Measurements from ENCODE around the gene RAB3C. TPM values are rescaled to one million over a fixed set of nuclear protein-coding genes. Genes with fewer than 3 reads are reported as not detected.

RAB3C gene
- total and polyA plus RNA-seq, 2 donors = 0.19 to 0.66 TPM

DNA sequence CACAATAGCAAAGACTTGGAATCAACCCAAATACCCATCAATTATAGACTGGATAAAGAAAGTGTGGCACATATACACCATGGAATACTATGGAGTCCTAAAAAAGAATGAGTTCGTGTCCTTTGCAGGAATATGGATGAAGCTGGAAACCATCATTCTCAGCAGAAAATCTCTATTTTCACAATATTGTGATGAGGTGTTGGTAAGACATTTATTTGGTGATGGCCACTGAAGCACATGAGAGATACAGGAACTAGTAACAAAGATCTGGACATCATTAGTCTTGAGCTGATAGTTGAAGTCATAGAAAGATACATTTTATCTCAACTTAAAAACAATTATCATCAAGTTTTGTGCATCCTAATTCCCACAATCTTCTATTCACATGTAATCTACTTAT is 70.6 kb downstream of the RAB3C start:
- 97% methylated on average over 1 of the region's 1 CpG for WGBS
- no peak overlapping the region for H3K27ac ChIP-seq (ENCODE audit: low read depth in 1 of 2, low read length in 1 of 2)
- H3K4me1 ChIP-seq (ENCODE audit: control insufficient read depth in 2 of 2, insufficient read depth in 2 of 2, low read length in 2 of 2) = no peaks in the 10 kb centered on the region
- no peaks in the 10 kb centered on the region for H3K9me3 ChIP-seq (ENCODE audit: control insufficient read depth in 2 of 2, insufficient read depth in 1 of 2, low read length in 1 of 2)
- no peak for DNase-seq (ENCODE audit: low read depth in 6 of 9, low spot score in 9 of 9)
- H3K27me3 ChIP-seq (ENCODE audit: control insufficient read depth in 2 of 2, insufficient read depth in 1 of 2, low read length in 1 of 2) = no peaks in the 10 kb centered on the region
- no peak overlapping the region for H3K4me3 ChIP-seq (ENCODE audit: low read length in 2 of 2)
- H3K36me3 ChIP-seq (ENCODE audit: control insufficient read depth in 2 of 2, insufficient read depth in 2 of 2, low read length in 1 of 2) = no peaks in the 10 kb centered on the region

DNA sequence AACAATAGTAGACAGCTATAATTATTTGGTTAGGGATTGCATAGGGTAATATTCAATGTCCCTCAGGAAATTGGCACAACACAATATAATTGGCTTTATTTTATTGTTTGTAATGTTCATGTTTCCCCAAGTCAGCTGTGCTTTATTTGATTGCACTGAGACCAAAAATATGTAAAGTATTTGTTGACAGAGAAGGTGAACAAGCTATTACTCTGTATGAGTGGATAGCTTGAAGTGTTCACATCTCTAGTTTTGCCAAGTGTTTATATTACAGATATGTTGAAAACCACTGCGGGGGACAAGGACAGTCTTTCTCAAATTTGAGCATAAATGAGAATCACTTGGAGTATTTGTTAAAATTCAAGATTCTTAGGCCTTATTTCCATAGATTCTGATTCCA is 83.3 kb downstream of the RAB3C start:
- Histone ChIP-seq H3K4me1 (ENCODE audit: control insufficient read depth in 2 of 2, insufficient read depth in 2 of 2, low read length in 2 of 2) (no peaks in the 10 kb centered on the region), H3K27me3 (ENCODE audit: control insufficient read depth in 2 of 2, insufficient read depth in 1 of 2, low read length in 1 of 2) (no peaks in the 10 kb centered on the region), H3K4me3 (ENCODE audit: low read length in 2 of 2) (no peak overlapping the region), H3K27ac (ENCODE audit: low read depth in 1 of 2, low read length in 1 of 2) (no peak overlapping the region), H3K9me3 (ENCODE audit: control insufficient read depth in 2 of 2, insufficient read depth in 1 of 2, low read length in 1 of 2) (no peaks in the 10 kb centered on the region), H3K36me3 (ENCODE audit: control insufficient read depth in 2 of 2, insufficient read depth in 2 of 2, low read length in 1 of 2) (no peaks in the 10 kb centered on the region)
- 0% methylated on average over 1 of the region's 1 CpG for WGBS
- DNase-seq (ENCODE audit: low read depth in 6 of 9, low spot score in 9 of 9) = no peak

DNA sequence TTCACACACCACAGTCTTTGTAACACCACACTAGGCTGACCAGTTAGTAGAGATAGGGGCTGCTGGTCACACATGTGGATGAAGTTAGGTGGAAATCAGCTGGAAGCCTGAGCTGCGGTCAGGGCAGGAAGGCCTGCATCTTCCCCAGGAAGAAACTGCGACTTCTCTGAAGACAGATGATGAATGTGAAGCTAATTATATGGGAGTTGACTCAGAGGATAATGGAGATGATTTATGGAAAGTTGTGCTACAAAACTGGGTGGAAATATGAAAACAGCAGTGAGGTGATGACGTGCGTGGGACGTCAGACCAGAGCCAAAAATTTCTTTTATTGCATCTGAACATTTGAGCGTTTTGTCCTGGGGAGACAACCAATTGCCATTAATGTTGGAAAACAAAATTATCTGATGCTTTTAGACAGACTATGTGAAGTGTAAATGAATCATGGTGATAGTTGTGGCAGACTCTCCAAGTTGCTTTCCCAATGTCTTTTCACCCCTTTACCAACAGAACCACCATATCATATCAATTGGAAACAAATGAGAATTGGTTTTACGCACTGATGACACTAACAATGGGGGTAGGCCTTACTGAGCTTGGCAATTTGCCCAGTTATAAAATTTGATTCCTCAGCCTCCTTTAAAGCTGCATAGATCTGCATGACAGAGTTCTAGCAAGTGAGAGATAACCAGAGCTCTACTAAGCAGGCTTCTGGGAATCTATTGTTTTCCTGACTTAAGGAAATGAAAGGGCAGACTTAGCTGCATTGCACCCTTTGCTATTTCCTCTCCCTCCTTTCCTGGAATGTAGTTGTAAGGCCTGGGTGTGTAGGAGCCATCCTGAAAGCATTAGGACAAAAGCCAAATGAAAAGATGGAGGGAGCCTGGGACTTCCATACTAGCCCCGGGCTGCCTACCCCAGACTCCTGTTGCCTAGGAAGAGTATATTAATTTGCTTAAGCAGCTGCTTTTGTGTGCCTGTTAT is 84.0 kb downstream of the RAB3C start:
- H3K9me3 ChIP-seq (ENCODE audit: control insufficient read depth in 2 of 2, insufficient read depth in 1 of 2, low read length in 1 of 2) = no peaks in the 10 kb centered on the region
- no peak overlapping the region for H3K27ac ChIP-seq (ENCODE audit: low read depth in 1 of 2, low read length in 1 of 2)
- no peaks in the 10 kb centered on the region for H3K36me3 ChIP-seq (ENCODE audit: control insufficient read depth in 2 of 2, insufficient read depth in 2 of 2, low read length in 1 of 2)
- DNase-seq (ENCODE audit: low read depth in 6 of 9, low spot score in 9 of 9) = no peak
- H3K27me3 ChIP-seq (ENCODE audit: control insufficient read depth in 2 of 2, insufficient read depth in 1 of 2, low read length in 1 of 2) = no peaks in the 10 kb centered on the region
- no peaks in the 10 kb centered on the region for H3K4me1 ChIP-seq (ENCODE audit: control insufficient read depth in 2 of 2, insufficient read depth in 2 of 2, low read length in 2 of 2)
- WGBS = 80% methylated on average over 8 of the region's 8 CpGs
- H3K4me3 ChIP-seq (ENCODE audit: low read length in 2 of 2) = no peak overlapping the region

DNA sequence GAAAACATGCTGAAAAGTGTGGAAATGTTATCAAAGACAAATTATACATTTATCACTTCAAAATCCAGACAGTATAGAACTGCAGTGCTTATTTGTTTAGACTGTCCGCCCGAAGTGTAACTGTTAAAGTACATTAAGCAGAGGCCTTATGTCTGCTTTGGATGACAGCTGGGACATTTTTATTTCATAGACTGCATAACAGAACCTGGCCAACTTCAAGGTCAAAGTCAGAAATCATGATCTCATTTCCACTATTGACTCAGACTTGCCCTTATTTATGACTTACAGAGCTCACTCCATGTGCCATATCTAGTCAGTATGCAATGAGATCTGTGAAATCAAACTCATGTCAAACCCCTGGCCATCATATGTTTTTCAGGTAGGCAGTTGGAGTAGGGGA is 87.7 kb downstream of the RAB3C start:
- no peaks in the 10 kb centered on the region for H3K36me3 ChIP-seq (ENCODE audit: control insufficient read depth in 2 of 2, insufficient read depth in 2 of 2, low read length in 1 of 2)
- H3K9me3 ChIP-seq (ENCODE audit: control insufficient read depth in 2 of 2, insufficient read depth in 1 of 2, low read length in 1 of 2) = no peaks in the 10 kb centered on the region
- no peak overlapping the region for H3K4me3 ChIP-seq (ENCODE audit: low read length in 2 of 2)
- no peaks in the 10 kb centered on the region for H3K27me3 ChIP-seq (ENCODE audit: control insufficient read depth in 2 of 2, insufficient read depth in 1 of 2, low read length in 1 of 2)
- 95% methylated on average over 2 of the region's 2 CpGs for WGBS
- no peaks in the 10 kb centered on the region for H3K4me1 ChIP-seq (ENCODE audit: control insufficient read depth in 2 of 2, insufficient read depth in 2 of 2, low read length in 2 of 2)
- DNase-seq (ENCODE audit: low read depth in 6 of 9, low spot score in 9 of 9) = no peak
- H3K27ac ChIP-seq (ENCODE audit: low read depth in 1 of 2, low read length in 1 of 2) = no peak overlapping the region

DNA sequence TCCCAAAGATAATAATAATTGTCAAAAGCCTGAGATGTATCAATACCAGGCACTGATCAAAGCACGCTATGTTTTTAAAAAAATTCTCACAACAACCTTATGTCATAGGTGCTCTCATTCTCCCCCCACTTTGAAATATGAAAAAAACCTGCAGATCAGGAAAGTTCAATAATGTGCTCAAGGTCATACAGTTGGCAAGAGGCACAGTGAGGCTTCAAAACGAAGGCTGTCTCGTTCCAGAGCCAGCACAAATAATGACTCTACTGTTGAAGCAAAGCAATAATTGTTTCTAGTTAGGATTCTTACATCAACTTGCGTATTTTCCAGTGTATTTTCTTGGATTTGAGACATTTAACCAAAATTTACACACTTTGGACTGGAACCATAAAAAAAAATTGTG is 88.3 kb downstream of the RAB3C start:
- WGBS = 93% methylated on average over 4 of the region's 4 CpGs
- no peaks in the 10 kb centered on the region for H3K27me3 ChIP-seq (ENCODE audit: control insufficient read depth in 2 of 2, insufficient read depth in 1 of 2, low read length in 1 of 2)
- no peaks in the 10 kb centered on the region for H3K4me1 ChIP-seq (ENCODE audit: control insufficient read depth in 2 of 2, insufficient read depth in 2 of 2, low read length in 2 of 2)
- H3K9me3 ChIP-seq (ENCODE audit: control insufficient read depth in 2 of 2, insufficient read depth in 1 of 2, low read length in 1 of 2) = no peaks in the 10 kb centered on the region
- H3K27ac ChIP-seq (ENCODE audit: low read depth in 1 of 2, low read length in 1 of 2) = no peak overlapping the region
- no peak for DNase-seq (ENCODE audit: low read depth in 6 of 9, low spot score in 9 of 9)
- H3K4me3 ChIP-seq (ENCODE audit: low read length in 2 of 2) = no peak overlapping the region
- H3K36me3 ChIP-seq (ENCODE audit: control insufficient read depth in 2 of 2, insufficient read depth in 2 of 2, low read length in 1 of 2) = no peaks in the 10 kb centered on the region

DNA sequence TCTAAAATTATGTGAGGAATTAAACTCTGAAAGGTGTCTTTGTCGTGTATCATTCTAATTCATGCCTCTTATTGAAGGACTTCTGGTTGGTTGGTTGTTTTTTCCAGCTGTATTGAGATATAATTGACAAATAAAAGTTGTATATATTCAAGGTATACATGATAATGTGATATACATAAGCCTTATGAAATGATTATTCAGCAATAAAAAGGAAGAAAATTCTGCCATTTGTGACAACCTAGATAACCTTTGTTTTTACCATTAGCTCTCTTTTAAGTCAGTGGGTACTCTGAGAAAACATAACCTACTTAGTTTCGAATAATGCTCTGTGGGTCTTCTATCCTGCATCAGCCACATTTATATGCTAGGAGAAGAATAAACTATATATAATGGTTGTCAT is 89.6 kb downstream of the RAB3C start:
- no peak for DNase-seq (ENCODE audit: low read depth in 6 of 9, low spot score in 9 of 9)
- WGBS = 92% methylated on average over 2 of the region's 2 CpGs

DNA sequence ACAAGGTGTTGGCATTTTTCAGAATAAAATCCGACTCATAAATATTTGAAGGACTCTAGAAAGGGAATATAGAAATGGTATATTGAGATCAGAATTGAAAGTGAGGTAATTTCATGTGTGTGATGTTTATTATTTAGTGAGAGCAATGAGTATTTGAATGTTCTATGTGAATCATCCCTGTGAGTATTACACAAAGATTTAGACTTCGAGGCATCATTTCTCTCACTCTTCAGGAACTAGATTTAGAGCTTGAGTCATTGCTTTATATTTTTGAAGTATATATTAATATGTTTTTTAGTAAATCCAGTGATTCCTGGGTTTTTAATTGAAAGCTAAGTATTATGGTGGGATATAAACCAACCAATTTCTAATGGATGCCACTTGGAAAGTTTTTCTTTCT is 91.2 kb downstream of the RAB3C start:
- H3K36me3 ChIP-seq (ENCODE audit: control insufficient read depth in 2 of 2, insufficient read depth in 2 of 2, low read length in 1 of 2) = no peaks in the 10 kb centered on the region
- 95% methylated on average over 2 of the region's 2 CpGs for WGBS
- no peaks in the 10 kb centered on the region for H3K4me1 ChIP-seq (ENCODE audit: control insufficient read depth in 2 of 2, insufficient read depth in 2 of 2, low read length in 2 of 2)
- no peak overlapping the region for H3K27ac ChIP-seq (ENCODE audit: low read depth in 1 of 2, low read length in 1 of 2)
- no peaks in the 10 kb centered on the region for H3K27me3 ChIP-seq (ENCODE audit: control insufficient read depth in 2 of 2, insufficient read depth in 1 of 2, low read length in 1 of 2)
- no peak for DNase-seq (ENCODE audit: low read depth in 6 of 9, low spot score in 9 of 9)
- no peak overlapping the region for H3K4me3 ChIP-seq (ENCODE audit: low read length in 2 of 2)
- H3K9me3 ChIP-seq (ENCODE audit: control insufficient read depth in 2 of 2, insufficient read depth in 1 of 2, low read length in 1 of 2) = no peaks in the 10 kb centered on the region

More for the DNA sequence above, 89.6 kb downstream of the RAB3C start:
- Histone ChIP-seq H3K4me1 (ENCODE audit: control insufficient read depth in 2 of 2, insufficient read depth in 2 of 2, low read length in 2 of 2) (no peaks in the 10 kb centered on the region), H3K27me3 (ENCODE audit: control insufficient read depth in 2 of 2, insufficient read depth in 1 of 2, low read length in 1 of 2) (no peaks in the 10 kb centered on the region), H3K27ac (ENCODE audit: low read depth in 1 of 2, low read length in 1 of 2) (no peak overlapping the region), H3K4me3 (ENCODE audit: low read length in 2 of 2) (no peak overlapping the region), H3K36me3 (ENCODE audit: control insufficient read depth in 2 of 2, insufficient read depth in 2 of 2, low read length in 1 of 2) (no peaks in the 10 kb centered on the region), H3K9me3 (ENCODE audit: control insufficient read depth in 2 of 2, insufficient read depth in 1 of 2, low read length in 1 of 2) (no peaks in the 10 kb centered on the region)

DNA sequence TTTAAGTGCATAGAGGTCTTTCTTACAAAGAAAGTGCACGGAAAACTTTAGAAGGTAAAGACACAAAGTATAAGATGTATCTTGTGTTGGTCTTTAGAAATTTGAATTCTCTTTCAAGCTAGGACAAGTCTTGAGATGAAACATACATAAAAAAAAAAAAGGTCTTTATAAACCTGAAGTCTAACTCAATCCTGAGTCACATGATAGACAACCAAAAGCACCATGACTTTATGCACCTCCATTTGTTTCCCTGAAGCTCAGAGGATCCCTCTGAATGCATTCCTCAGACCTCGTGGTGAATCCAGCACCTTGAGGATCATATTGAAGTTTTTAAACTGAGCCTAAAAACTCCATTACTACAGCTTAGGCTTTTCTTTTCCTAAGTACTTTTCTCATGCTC is 91.8 kb downstream of the RAB3C start:
- Histone ChIP-seq H3K4me1 (ENCODE audit: control insufficient read depth in 2 of 2, insufficient read depth in 2 of 2, low read length in 2 of 2) (no peaks in the 10 kb centered on the region), H3K36me3 (ENCODE audit: control insufficient read depth in 2 of 2, insufficient read depth in 2 of 2, low read length in 1 of 2) (no peaks in the 10 kb centered on the region), H3K9me3 (ENCODE audit: control insufficient read depth in 2 of 2, insufficient read depth in 1 of 2, low read length in 1 of 2) (no peaks in the 10 kb centered on the region), H3K4me3 (ENCODE audit: low read length in 2 of 2) (no peak overlapping the region), H3K27me3 (ENCODE audit: control insufficient read depth in 2 of 2, insufficient read depth in 1 of 2, low read length in 1 of 2) (no peaks in the 10 kb centered on the region), H3K27ac (ENCODE audit: low read depth in 1 of 2, low read length in 1 of 2) (no peak overlapping the region)
- WGBS = 95% methylated on average over 2 of the region's 2 CpGs
- DNase-seq (ENCODE audit: low read depth in 6 of 9, low spot score in 9 of 9) = no peak

DNA sequence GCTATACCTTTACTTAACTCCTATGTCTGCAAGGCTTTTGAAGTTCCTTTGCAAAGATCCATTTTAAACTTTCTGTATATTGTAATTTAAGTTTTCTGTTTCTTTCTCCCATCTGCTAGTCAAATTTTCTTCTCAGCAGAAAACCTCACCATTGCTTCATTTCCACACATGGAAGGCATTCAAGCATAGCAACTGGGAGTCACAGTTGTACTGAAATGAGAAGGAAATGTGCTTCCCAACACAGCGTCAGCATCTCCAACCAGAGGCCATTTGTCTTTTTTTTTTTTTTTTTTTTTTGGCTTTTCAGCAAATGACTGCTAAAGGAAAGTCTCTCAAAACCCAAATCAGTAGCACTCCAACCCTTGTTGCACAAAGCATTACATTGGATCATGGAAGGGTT is 92.5 kb downstream of the RAB3C start:
- no peak overlapping the region for H3K4me3 ChIP-seq (ENCODE audit: low read length in 2 of 2)
- no peaks in the 10 kb centered on the region for H3K4me1 ChIP-seq (ENCODE audit: control insufficient read depth in 2 of 2, insufficient read depth in 2 of 2, low read length in 2 of 2)
- H3K27me3 ChIP-seq (ENCODE audit: control insufficient read depth in 2 of 2, insufficient read depth in 1 of 2, low read length in 1 of 2) = no peaks in the 10 kb centered on the region
- H3K27ac ChIP-seq (ENCODE audit: low read depth in 1 of 2, low read length in 1 of 2) = no peak overlapping the region
- 94% methylated on average over 1 of the region's 1 CpG for WGBS
- DNase-seq (ENCODE audit: low read depth in 6 of 9, low spot score in 9 of 9) = no peak
- no peaks in the 10 kb centered on the region for H3K36me3 ChIP-seq (ENCODE audit: control insufficient read depth in 2 of 2, insufficient read depth in 2 of 2, low read length in 1 of 2)
- no peaks in the 10 kb centered on the region for H3K9me3 ChIP-seq (ENCODE audit: control insufficient read depth in 2 of 2, insufficient read depth in 1 of 2, low read length in 1 of 2)
